ENCODE measurements around the gene UTP4.

GRCh38 chr16:69141936-69142335 lies 9.5 kb downstream of the UTP4 start:
- TF ChIP-seq, protein P1, sequence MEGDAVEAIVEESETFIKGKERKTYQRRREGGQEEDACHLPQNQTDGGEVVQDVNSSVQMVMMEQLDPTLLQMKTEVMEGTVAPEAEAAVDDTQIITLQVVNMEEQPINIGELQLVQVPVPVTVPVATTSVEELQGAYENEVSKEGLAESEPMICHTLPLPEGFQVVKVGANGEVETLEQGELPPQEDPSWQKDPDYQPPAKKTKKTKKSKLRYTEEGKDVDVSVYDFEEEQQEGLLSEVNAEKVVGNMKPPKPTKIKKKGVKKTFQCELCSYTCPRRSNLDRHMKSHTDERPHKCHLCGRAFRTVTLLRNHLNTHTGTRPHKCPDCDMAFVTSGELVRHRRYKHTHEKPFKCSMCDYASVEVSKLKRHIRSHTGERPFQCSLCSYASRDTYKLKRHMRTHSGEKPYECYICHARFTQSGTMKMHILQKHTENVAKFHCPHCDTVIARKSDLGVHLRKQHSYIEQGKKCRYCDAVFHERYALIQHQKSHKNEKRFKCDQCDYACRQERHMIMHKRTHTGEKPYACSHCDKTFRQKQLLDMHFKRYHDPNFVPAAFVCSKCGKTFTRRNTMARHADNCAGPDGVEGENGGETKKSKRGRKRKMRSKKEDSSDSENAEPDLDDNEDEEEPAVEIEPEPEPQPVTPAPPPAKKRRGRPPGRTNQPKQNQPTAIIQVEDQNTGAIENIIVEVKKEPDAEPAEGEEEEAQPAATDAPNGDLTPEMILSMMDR (IDR thresholded peaks at IDR 0.05), result no peak
- TF ChIP-seq POLR2AphosphoS5 (IDR thresholded peaks at IDR 0.05; ENCODE audit: low read depth, low read length) (no peak), REST (IDR thresholded peaks at IDR 0.05; ENCODE audit: insufficient read depth in 1 of 2, low read depth in 2 of 2, low read length in 1 of 2) (no peak), TCF7L2 (IDR thresholded peaks at IDR 0.05; ENCODE audit: low read depth, low read length) (no peak)

All from Panc1 (cell line).